Gastrocnemius medialis (tissue), 4 donors: ENCODE measurements around the gene NECTIN2.

ENCODE experiments used
- POLR2A ChIP-seq, 2 donors: fragments of 450-650 bp; IDR thresholded peaks; one replicate each; pipeline ENCODE4 v1.6.1; 2017; ENCODE audit warnings: antibody characterized with exemption in 2 of 2, mild to moderate bottlenecking in 2 of 2, moderate library complexity in 2 of 2
- TF ChIP-seq, protein P1 (sequence below), 5 experiments: fragments of 450-650 bp in 3 of 5; fragments of 200-600 bp in 2 of 5; sonication (generic) in 2 of 5; IDR thresholded peaks in 4 of 5; conservative IDR thresholded peaks in 1 of 5; 1 replicate in 4 of 5; 2 replicates in 1 of 5; pipeline ENCODE4 v1.5.1; 2016 to 2019; ENCODE audit warnings: antibody characterized with exemption in 5 of 5, mild to moderate bottlenecking in 3 of 5, moderate library complexity in 3 of 5

DNA sequence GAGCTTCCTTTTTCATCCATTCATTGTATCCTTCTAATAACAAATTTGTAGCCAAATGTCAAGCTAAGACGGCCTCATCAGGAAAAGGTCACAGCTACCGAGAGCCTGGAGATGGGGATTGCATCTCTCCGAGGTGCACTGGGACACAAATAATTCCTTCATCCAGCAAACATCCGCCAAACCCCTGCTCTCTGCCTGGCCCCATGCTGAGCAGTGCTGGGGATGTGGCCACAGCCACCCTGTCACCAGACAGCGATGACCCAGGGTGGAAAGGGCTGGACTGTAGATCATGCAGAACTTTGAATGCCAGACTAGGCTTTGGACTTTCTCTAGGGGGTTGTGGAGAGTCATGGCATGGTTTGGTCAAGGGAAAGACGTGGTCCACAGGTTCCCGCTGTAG, 46.8 kb downstream of the NECTIN2 start:
- TF ChIP-seq, protein P1, sequence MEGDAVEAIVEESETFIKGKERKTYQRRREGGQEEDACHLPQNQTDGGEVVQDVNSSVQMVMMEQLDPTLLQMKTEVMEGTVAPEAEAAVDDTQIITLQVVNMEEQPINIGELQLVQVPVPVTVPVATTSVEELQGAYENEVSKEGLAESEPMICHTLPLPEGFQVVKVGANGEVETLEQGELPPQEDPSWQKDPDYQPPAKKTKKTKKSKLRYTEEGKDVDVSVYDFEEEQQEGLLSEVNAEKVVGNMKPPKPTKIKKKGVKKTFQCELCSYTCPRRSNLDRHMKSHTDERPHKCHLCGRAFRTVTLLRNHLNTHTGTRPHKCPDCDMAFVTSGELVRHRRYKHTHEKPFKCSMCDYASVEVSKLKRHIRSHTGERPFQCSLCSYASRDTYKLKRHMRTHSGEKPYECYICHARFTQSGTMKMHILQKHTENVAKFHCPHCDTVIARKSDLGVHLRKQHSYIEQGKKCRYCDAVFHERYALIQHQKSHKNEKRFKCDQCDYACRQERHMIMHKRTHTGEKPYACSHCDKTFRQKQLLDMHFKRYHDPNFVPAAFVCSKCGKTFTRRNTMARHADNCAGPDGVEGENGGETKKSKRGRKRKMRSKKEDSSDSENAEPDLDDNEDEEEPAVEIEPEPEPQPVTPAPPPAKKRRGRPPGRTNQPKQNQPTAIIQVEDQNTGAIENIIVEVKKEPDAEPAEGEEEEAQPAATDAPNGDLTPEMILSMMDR (IDR thresholded peaks at IDR 0.05 in 4 of 5, conservative IDR thresholded peaks at IDR 0.05 in 1 of 5) = no peak
- no peak for TF ChIP-seq POLR2A (IDR thresholded peaks at IDR 0.05)
